IMR-90 (cell line): ENCODE results near the gene SIRPG. TPM values are rescaled to one million over a fixed set of nuclear protein-coding genes. Genes with fewer than 3 reads are reported as not detected.

ENCODE experiments used
- ATAC-seq: fragments of 200-7000 bp; cut with Tn5 transposase; 2 replicates; pipeline ENCODE4 v1.9.1; 2020; ENCODE audit warnings: low read depth, mild to moderate bottlenecking, moderate library complexity
- BruUV-seq: library from RNA; stranded (reverse); fragments of 400-500 nt; replicated peaks from 2 replicates; lab custom pipeline; 2021; lab: Mats Ljungman, UMichigan
- CTCF ChIA-PET: fragments of 300-600 bp; formaldehyde crosslinking; extraction: SDS; loops from one replicate; lab custom pipeline; 2021; ENCODE audit warnings: antibody characterized with exemption; lab: Yijun Ruan, JAX
- POLR2A ChIA-PET: fragments of 300-600 bp; sonication (Branson Sonifier 250); formaldehyde crosslinking; loops from one replicate; lab custom pipeline; 2022; ENCODE audit warnings: antibody characterized with exemption; ENCODE audit not compliant: unreplicated experiment; lab: Charles Lee
- DNase-seq: peaks from one replicate; pipeline ENCODE4 v3.0.0; 2013
- H2AFZ ChIP-seq: replicated peaks from 2 replicates; pipeline ENCODE3; 2013; ENCODE audit warnings: low read length, mild to moderate bottlenecking; ENCODE audit not compliant: poor library complexity
- H2AK5ac ChIP-seq: 2 replicates; pipeline ENCODE4 v1.6.1; 2013; ENCODE audit warnings: low read depth, low read length, inconsistent platforms
- H2AK9ac ChIP-seq: replicated peaks from 2 replicates; pipeline ENCODE3; 2013; ENCODE audit warnings: mild to moderate bottlenecking, low read depth, low read length, moderate library complexity; ENCODE audit not compliant: poor library complexity
- H2BK120ac ChIP-seq: 2 replicates; pipeline ENCODE4 v1.6.1; 2013; ENCODE audit warnings: low read depth, low read length, inconsistent platforms
- H2BK15ac ChIP-seq: 3 replicates; pipeline ENCODE4 v1.6.1; 2013; ENCODE audit warnings: low read depth, low read length, inconsistent platforms
- H2BK20ac ChIP-seq: 2 replicates; pipeline ENCODE4 v1.6.1; 2013; ENCODE audit warnings: low read depth, mild to moderate bottlenecking, inconsistent platforms, low read length, moderate library complexity
- H2BK5ac ChIP-seq: 2 replicates; pipeline ENCODE4 v1.6.1; 2013; ENCODE audit warnings: mild to moderate bottlenecking, low read depth, low read length, inconsistent platforms; ENCODE audit not compliant: poor library complexity, severe bottlenecking
- H3K14ac ChIP-seq: replicated peaks from 2 replicates; pipeline ENCODE4 v1.6.1; 2013; ENCODE audit warnings: low read depth, low read length, inconsistent platforms
- H3K18ac ChIP-seq: 2 replicates; pipeline ENCODE4 v1.6.1; 2013; ENCODE audit warnings: low read depth, low read length, control low read depth
- H3K23ac ChIP-seq: 2 replicates; pipeline ENCODE4 v1.6.1; 2013; ENCODE audit warnings: low read depth, low read length, inconsistent platforms
- H3K27ac ChIP-seq: 2 replicates; pipeline ENCODE4 v1.5.1; 2013; ENCODE audit warnings: mild to moderate bottlenecking, control low read depth, low read length; ENCODE audit not compliant: insufficient read depth
- H3K27me3 ChIP-seq: 2 replicates; pipeline ENCODE4 v1.6.1; 2013; ENCODE audit warnings: low read length; ENCODE audit not compliant: control insufficient read depth, insufficient read depth
- H3K36me3 ChIP-seq: 2 replicates; pipeline ENCODE4 v1.6.1; 2013; ENCODE audit warnings: low read length, mixed read lengths; ENCODE audit not compliant: control insufficient read depth, insufficient read depth
- H3K4ac ChIP-seq: 2 replicates; pipeline ENCODE4 v1.6.1; 2013; ENCODE audit warnings: low read depth, low read length, inconsistent platforms
- H3K4me1 ChIP-seq: 2 replicates; pipeline ENCODE4 v1.6.1; 2013; ENCODE audit warnings: low read length, mixed read lengths; ENCODE audit not compliant: control insufficient read depth, insufficient read depth
- H3K4me2 ChIP-seq: 2 replicates; pipeline ENCODE4 v1.6.1; 2013; ENCODE audit warnings: low read depth, mild to moderate bottlenecking, control low read depth, low read length, moderate library complexity
- H3K4me3 ChIP-seq: 2 replicates; pipeline ENCODE4 v1.5.1; 2013; ENCODE audit warnings: low read depth, mild to moderate bottlenecking, control low read depth, low read length, moderate library complexity; ENCODE audit not compliant: insufficient read depth
- H3K56ac ChIP-seq: 2 replicates; pipeline ENCODE4 v1.6.1; 2013; ENCODE audit warnings: low read length, inconsistent platforms; ENCODE audit not compliant: insufficient read depth; ENCODE audit errors: extremely low read depth
- H3K79me1 ChIP-seq, 2 experiments: 2 replicates each; pipeline ENCODE4 v1.6.1; 2013; ENCODE audit warnings: low read length in 2 of 2, inconsistent platforms in 1 of 2, low read depth in 1 of 2
- H3K9ac ChIP-seq: 2 replicates; pipeline ENCODE4 v1.6.1; 2013; ENCODE audit warnings: low read depth, low read length, control low read depth
- H3K9me1 ChIP-seq: 2 replicates; pipeline ENCODE4 v1.6.1; 2013; ENCODE audit warnings: low read length, inconsistent platforms; ENCODE audit not compliant: insufficient read depth
- H3K9me3 ChIP-seq: 2 replicates; pipeline ENCODE4 v1.6.1; 2013; ENCODE audit warnings: low read length; ENCODE audit not compliant: control insufficient read depth, insufficient read depth
- H4K20me1 ChIP-seq: 2 replicates; pipeline ENCODE4 v1.6.1; 2013; ENCODE audit warnings: low read length, inconsistent platforms; ENCODE audit not compliant: insufficient read depth
- H4K5ac ChIP-seq: 2 replicates; pipeline ENCODE4 v1.6.1; 2013; ENCODE audit warnings: mild to moderate bottlenecking, low read depth, low read length, control low read depth
- H4K8ac ChIP-seq, 2 experiments: 2 replicates each; pipeline ENCODE4 v1.6.1; 2013; ENCODE audit warnings: low read depth in 2 of 2, low read length in 2 of 2, control low read depth in 1 of 2, inconsistent platforms in 1 of 2
- H4K91ac ChIP-seq: 2 replicates; pipeline ENCODE4 v1.6.1; 2013; ENCODE audit warnings: low read depth, low read length, inconsistent platforms; ENCODE audit not compliant: insufficient read depth
- CEBPB ChIP-seq: IDR thresholded peaks from 2 replicates; pipeline ENCODE4 v1.6.1; 2012; ENCODE audit warnings: low read depth, low read length, improper control_type of control experiment
- CTCF ChIP-seq: conservative IDR thresholded peaks from 2 replicates; pipeline ENCODE4 v1.5.1; 2012; ENCODE audit warnings: mild to moderate bottlenecking, low read depth, low read length, improper control_type of control experiment
- ELK1 ChIP-seq: fragments of 150-350 bp; IDR thresholded peaks from 2 replicates; pipeline ENCODE4 v1.6.1; 2016; ENCODE audit warnings: low read depth, mild to moderate bottlenecking, low read length, moderate library complexity, borderline replicate concordance
- FOS ChIP-seq: fragments of 150-350 bp; IDR thresholded peaks from 2 replicates; pipeline ENCODE4 v1.6.1; 2016; ENCODE audit warnings: low read depth, low read length
- MXI1 ChIP-seq: IDR thresholded peaks from 2 replicates; pipeline ENCODE4 v1.6.1; 2012; ENCODE audit warnings: low read depth, mild to moderate bottlenecking, low read length, moderate library complexity, borderline replicate concordance
- POLR2A ChIP-seq: IDR thresholded peaks from 2 replicates; pipeline ENCODE4 v1.6.1; 2012; ENCODE audit warnings: mild to moderate bottlenecking, low read depth, low read length
- RCOR1 ChIP-seq: IDR thresholded peaks from 2 replicates; pipeline ENCODE4 v1.6.1; 2012; ENCODE audit warnings: mild to moderate bottlenecking, low read length, improper control_type of control experiment; ENCODE audit not compliant: insufficient replicate concordance
- USF2 ChIP-seq: fragments of 150-350 bp; IDR thresholded peaks from 2 replicates; pipeline ENCODE4 v1.6.1; 2017; ENCODE audit warnings: mild to moderate bottlenecking, antibody characterized with exemption, low read length, low read depth
- WGBS, 2 experiments: methylation state at CpG; one replicate each; pipeline versions ENCODE4 v1.1.5 to v1.1.7; 2013; ENCODE audit warnings: missing lambda C conversion rate in 2 of 2; ENCODE audit not compliant: insufficient read length in 1 of 2; ENCODE audit errors: extremely low coverage in 2 of 2; 5-methylcytosine and 5-hydroxymethylcytosine counted together
- dilution Hi-C: fragments of 300-500 bp; cut with HindIII; formaldehyde crosslinking; loops from one replicate; pipeline ENCODE4 v1.14.3; 2018; ENCODE audit warnings: low sequenced_read_pairs; ENCODE audit not compliant: unreplicated experiment
- in situ Hi-C: fragments of 300-500 bp; cut with MboI; formaldehyde crosslinking; loops from 3 replicates; pipeline ENCODE4 v1.14.3; 2019; ENCODE audit warnings: low sequenced_read_pairs, inconsistent platforms, mixed read lengths
- intact Hi-C: fragments of 100-400 bp; cut with micrococcal nuclease; formaldehyde crosslinking; loops from 2 replicates; pipeline ENCODE4 v1.10.0; 2022
- polyA plus RNA-seq, 3 experiments: library from polyadenylated mRNA; depleted of rRNA; stranded (reverse); fragments of >200 nt; gene quantifications; 2 replicates each; pipeline ENCODE4 v1.2.3, GENCODE V29; 2012; ENCODE audit warnings: low replicate concordance in 1 of 3
- total RNA-seq: library from RNA; depleted of rRNA; stranded (reverse); fragments of >200 nt; gene quantifications from 2 replicates; pipeline ENCODE4 v1.2.3, GENCODE V29; 2012

The SIRPG gene
- total and polyA plus RNA-seq, 2 of the 4 experiments (the other 2 are of a cell fraction) = not detected

DNA sequence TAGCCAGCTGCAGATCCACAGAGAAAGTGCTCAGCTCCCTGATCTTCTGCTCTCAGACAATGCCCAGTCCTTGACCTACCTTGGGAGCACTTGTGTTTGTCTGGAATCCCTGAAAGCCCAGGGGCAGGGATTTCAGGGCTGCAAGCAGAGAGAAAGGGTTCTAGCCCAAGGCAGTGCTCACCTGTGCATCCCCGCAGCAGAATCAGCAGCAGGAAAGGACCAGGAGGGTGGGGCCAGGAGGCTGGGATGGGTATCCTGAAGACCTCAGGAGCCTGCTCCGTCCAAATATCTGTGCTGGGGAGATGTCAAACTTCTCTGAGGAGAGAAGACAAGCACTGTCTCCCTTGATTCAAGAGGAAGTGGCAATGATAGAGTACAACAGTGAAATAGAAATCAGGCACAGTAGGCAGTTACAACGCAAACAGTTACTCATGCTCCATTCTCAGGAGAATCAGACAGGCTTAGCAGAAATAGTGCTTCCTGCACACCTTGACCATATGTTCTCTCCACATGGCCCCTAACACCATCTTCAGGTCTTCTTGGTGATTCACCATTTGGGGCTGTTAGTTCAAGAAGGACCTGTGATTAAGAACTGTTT, 28.7 kb upstream of the SIRPG start:
- Histone ChIP-seq H3K23ac (no peak overlapping the region), H3K36me3 (no peaks in the 10 kb centered on the region), H2BK120ac (no peak overlapping the region), H2AK9ac (no peak overlapping the region), H3K27me3 (peaks cover 5% of the 10 kb centered on the region), H4K20me1 (no peaks in the 10 kb centered on the region), H4K5ac (no peak overlapping the region), H2BK5ac (no peak overlapping the region), H3K56ac (no peak overlapping the region), H2BK15ac (no peak overlapping the region), H3K27ac (no peak overlapping the region), H4K91ac (no peak overlapping the region), H3K9me1 (no peaks in the 10 kb centered on the region), H3K9ac (no peak overlapping the region), H3K14ac (no peak overlapping the region), H3K4ac (no peak overlapping the region), H3K4me3 (no peak overlapping the region), H3K4me1 (no peaks in the 10 kb centered on the region), H2BK20ac (no peak overlapping the region), H3K18ac (no peak overlapping the region), H4K8ac (no peak overlapping the region), H2AFZ (no peak overlapping the region), H3K9me3 (no peaks in the 10 kb centered on the region), H2AK5ac (no peak overlapping the region), H3K79me1 (no peaks in the 10 kb centered on the region), H3K4me2 (no peak overlapping the region)
- dilution Hi-C loops = no loop called here
- ATAC-seq = no peak
- TF ChIP-seq FOS (no peak), ELK1 (no peak), CEBPB (no peak), POLR2A (no peak), RCOR1 (no peak), MXI1 (no peak), USF2 (no peak), CTCF (no peak)
- WGBS, 2 experiments = no CpG with 5 or more reads among the region's 3 CpGs
- no TSS peak for BruUV-seq
- POLR2A ChIA-PET = no interaction called here
- DNase-seq = no peak
- in situ Hi-C loops = no loop called here
- CTCF ChIA-PET = no interaction called here
- intact Hi-C loops = no loop called here
